AG09309 (cell line): ENCODE results near the gene SLC25A43.
"Not testable (repeated sequence)": the region's sequence is repeated elsewhere in the genome, so short reads cannot be mapped to it uniquely, and the experiment has no call there.

Experiments used
- DNase-seq: peaks from one replicate; pipeline ENCODE4 v3.0.0-alpha.2; 2010; ENCODE audit warnings: low read depth
- H3K4me3 ChIP-seq: 2 replicates; pipeline ENCODE4 v1.5.1; 2011; ENCODE audit warnings: mild to moderate bottlenecking, low read depth, low read length, moderate library complexity; ENCODE audit not compliant: control insufficient read depth
- TF ChIP-seq, protein P1 (sequence below): IDR thresholded peaks from 2 replicates; pipeline ENCODE4 v1.5.1; 2011; ENCODE audit warnings: mild to moderate bottlenecking, low read depth, low read length, inconsistent platforms; ENCODE audit not compliant: insufficient read depth, control insufficient read depth; ENCODE audit errors: missing control alignments

Gene SLC25A43

DNA sequence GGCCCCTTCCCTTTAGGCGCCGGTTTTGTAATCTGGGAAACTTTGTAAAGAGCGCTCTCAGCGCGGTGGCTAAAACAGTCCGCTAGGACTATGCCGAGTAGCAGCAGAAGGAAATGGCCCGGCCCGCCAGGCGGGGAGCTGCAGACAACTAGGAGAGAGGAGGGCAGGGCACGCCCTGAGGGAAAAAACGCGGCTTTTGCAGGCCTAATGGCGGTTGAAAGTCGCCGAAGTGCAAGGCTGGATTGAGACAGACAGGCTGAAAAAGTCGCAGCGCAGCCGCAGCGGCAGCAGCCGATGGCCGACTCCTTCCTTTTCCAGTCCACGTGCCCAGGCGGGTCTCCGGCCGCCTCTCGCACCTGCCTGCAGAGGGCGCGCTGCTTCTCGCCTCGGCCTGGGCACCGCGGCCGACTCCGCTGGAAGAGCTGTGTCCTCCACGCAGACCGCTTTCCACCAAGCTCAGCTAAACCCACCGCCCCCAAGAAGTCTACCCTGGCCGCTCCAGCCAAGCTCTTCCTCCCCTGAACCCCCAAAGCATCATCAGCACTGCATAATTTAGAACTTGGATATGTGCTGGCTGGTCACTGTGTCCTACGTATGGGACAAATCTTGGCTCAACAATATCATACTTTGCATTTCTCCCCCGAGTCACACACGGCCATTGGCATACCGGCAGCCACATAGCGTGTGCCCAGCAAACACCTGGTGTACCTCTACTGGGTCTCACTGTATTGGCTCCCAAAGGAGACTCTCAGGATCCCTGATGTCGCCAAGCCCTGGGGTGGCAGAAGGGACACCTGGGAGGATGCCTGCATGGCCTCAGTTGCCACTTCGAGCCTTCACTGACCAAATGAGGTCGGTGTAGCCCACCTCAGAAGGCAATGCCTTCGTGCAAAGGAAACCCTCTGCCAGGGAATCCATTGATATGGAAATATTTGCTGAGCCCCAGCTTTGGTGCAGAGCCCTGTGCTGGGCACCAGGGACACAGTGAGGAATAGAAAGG, 83.6 kb downstream of the SLC25A43 start:
- no peak for DNase-seq
- H3K4me3 ChIP-seq: peak overlapping the region; percentile 27
- TF ChIP-seq, protein P1, sequence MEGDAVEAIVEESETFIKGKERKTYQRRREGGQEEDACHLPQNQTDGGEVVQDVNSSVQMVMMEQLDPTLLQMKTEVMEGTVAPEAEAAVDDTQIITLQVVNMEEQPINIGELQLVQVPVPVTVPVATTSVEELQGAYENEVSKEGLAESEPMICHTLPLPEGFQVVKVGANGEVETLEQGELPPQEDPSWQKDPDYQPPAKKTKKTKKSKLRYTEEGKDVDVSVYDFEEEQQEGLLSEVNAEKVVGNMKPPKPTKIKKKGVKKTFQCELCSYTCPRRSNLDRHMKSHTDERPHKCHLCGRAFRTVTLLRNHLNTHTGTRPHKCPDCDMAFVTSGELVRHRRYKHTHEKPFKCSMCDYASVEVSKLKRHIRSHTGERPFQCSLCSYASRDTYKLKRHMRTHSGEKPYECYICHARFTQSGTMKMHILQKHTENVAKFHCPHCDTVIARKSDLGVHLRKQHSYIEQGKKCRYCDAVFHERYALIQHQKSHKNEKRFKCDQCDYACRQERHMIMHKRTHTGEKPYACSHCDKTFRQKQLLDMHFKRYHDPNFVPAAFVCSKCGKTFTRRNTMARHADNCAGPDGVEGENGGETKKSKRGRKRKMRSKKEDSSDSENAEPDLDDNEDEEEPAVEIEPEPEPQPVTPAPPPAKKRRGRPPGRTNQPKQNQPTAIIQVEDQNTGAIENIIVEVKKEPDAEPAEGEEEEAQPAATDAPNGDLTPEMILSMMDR: peak; percentile 63

- no peak overlapping the region for H3K4me3 ChIP-seq
- TF ChIP-seq, protein P1: no peak
- no peak for DNase-seq
Measured at GRCh38 chrX:119486745-119487144, 87.6 kb downstream of the SLC25A43 start.

DNA sequence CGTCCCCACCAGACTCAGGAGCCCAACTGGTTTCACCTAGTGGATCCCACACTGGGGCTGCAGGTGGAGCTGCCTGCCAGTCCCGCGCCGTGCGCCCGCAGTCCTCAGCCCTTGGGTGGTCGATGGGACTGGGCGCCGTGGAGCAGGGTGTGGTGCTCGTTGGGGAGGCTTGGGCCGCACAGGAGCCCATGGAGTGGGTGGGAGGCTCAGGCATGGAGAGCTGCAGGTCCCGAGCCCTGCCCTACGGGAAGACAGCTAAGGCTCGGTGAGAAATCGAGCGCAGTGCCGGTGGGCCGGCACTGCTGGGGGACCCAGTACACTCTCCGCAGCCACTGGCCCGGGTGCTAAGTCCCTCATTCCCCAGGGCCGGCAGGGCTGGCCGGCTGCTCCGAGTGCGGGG, 88.6 kb downstream of the SLC25A43 start:
- not testable (repeated sequence) for H3K4me3 ChIP-seq, DNase-seq

DNA sequence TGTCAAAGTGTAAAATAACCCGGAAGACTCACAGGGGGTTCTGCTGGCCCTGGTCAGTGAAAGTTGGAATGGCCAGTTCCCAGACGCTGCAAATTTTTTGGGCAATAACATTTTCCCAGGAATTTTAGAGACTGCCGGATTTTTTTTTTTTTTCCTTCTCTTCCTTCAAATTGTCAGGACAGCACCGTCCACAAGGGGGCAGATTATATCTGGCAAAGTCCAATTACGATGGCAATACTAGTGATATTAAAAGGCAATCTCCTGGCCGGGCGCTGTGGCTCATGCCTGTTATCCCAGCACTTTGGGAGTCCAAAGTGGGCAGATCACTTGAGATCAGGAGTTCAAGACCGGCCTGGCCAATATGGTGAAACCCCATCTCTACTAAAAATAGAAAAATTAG, 89.6 kb downstream of the SLC25A43 start:
- H3K4me3 ChIP-seq: no peak overlapping the region
- TF ChIP-seq, protein P1: peak; percentile 66
- DNase-seq: no peak

DNA sequence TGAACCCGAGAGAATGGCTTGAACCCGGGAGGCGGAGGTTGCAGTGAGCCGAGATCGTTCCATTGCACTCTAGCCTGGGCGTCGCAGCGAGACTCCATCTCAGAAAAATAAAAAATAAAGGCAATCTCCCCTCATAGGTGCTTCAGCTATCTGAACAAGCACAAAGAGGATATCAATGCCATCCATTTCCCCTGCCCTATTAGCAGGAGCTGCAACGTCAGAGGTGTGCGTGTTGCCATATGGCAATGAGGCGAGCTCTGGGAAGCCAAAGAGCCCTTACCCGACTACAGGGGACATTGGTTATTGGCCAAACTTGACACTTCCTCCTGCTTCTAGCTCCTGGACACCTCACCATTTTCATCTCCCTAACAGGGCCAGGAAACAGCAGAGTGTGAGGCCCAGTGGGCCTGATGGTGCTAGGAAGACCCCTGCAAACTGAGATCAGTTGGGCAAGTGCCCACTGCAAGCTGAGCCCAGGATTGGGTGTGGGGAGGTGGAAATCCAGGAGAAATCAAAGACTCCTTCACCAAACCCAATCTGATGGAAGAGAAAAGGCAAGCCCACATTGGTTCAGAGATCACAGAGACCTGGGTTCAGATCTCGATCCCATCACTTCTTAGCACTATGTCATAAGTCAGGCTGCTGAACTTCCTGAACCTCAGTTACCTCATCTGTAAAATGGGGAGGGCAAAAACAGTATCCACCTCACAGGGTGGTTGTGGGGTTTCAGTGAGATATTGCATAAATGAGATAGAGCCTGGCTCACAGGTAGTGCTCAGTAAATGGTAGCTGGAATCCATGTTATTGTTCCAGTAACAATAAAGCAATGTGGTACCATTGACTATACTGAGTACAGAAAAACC, 90.3 kb downstream of the SLC25A43 start:
- DNase-seq: no peak
- no peak overlapping the region for H3K4me3 ChIP-seq
- TF ChIP-seq, protein P1: no peak

GRCh38 chrX:119492463-119492862, 93.3 kb downstream of the SLC25A43 start:
- no peak overlapping the region for H3K4me3 ChIP-seq
- DNase-seq: no peak
- TF ChIP-seq, protein P1: no peak

GRCh38 chrX:119493851-119494495, 94.8 kb downstream of the SLC25A43 start:
- not testable (repeated sequence) for DNase-seq, H3K4me3 ChIP-seq
